ENCODE results near the gene ODC1.

ODC1 gene

DNA sequence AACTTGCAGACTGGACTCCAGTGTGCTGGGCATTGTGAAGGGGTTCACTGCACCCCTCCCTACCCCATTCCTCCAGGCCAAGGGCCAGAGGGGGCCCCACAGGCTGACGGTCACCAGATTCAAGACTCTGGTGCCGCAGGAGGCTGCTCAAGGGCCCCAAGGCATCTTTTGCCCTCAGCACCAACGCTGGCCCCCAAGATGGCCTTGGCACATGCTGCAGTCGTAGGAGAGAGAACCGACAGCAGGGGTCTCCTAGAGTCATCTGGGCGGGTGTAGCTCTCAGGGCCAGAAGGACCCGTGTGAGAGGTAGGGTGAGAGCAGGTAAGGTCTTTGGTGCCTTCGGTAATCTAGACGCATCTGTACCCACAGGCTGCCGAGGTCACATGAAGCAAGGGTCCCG lies 18.7 kb upstream of the ODC1 start:
- Histone ChIP-seq H3K4me3 (ENCODE audit: low read depth, low read length) (no peak overlapping the region), H3K36me3 (ENCODE audit: control insufficient read depth in 2 of 2, insufficient read depth in 1 of 2, low read length in 2 of 2) (no peaks in the 10 kb centered on the region), H3K4me1 (ENCODE audit: control insufficient read depth, insufficient read depth, low read length) (no peaks in the 10 kb centered on the region), H3K9me3 (ENCODE audit: control insufficient read depth, insufficient read depth, low read depth, low read length) (no peaks in the 10 kb centered on the region), H3K27ac (ENCODE audit: extremely low read depth, low read depth, low read length) (no peak overlapping the region)
- POLR2A ChIA-PET = no interaction called here
- CTCF ChIA-PET = interaction anchor here (0.6 kb wide), 1 partner anchor 16 kb away, joined by 3 read pairs; no protein-coding TSS in a partner anchor
- TF ChIP-seq, protein P1, sequence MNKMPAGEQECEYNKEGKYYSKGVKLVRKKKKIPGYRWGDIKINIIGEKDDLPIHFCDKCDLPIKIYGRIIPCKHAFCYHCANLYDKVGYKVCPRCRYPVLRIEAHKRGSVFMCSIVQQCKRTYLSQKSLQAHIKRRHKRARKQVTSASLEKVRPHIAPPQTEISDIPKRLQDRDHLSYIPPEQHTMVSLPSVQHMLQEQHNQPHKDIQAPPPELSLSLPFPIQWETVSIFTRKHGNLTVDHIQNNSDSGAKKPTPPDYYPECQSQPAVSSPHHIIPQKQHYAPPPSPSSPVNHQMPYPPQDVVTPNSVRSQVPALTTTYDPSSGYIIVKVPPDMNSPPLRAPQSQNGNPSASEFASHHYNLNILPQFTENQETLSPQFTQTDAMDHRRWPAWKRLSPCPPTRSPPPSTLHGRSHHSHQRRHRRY (tag by site-specific recombination; IDR thresholded peaks at IDR 0.05) = no peak
- no peak for TF ChIP-seq ZNF660 (tag by site-specific recombination; IDR thresholded peaks at IDR 0.05)
- TF ChIP-seq FEZF1 (tag by site-specific recombination; IDR thresholded peaks at IDR 0.05) = no peak
- TF ChIP-seq ZNF670 (tag by site-specific recombination; IDR thresholded peaks at IDR 0.05; ENCODE audit: low read depth) = no peak
- TF ChIP-seq ZNF175 (tag by site-specific recombination; IDR thresholded peaks at IDR 0.05) = no peak
- no peak for TF ChIP-seq BCL11B (tag by site-specific recombination; IDR thresholded peaks at IDR 0.05; ENCODE audit: low read depth)
- no peak for TF ChIP-seq ZBTB48 (tag by site-specific recombination; IDR thresholded peaks at IDR 0.05)
- no peak for TF ChIP-seq ZNF610 (tag by site-specific recombination; IDR thresholded peaks at IDR 0.05; ENCODE audit: borderline replicate concordance)
- no peak for TF ChIP-seq ZNF501 (tag by site-specific recombination; IDR thresholded peaks at IDR 0.05)
- no peak for TF ChIP-seq ZNF37A (tag by site-specific recombination; IDR thresholded peaks at IDR 0.05)
- TF ChIP-seq ZNF184 (tag by site-specific recombination; IDR thresholded peaks at IDR 0.05) = no peak
- TF ChIP-seq ZEB2 (tag by site-specific recombination; IDR thresholded peaks at IDR 0.05) = no peak
- TF ChIP-seq, protein P2, sequence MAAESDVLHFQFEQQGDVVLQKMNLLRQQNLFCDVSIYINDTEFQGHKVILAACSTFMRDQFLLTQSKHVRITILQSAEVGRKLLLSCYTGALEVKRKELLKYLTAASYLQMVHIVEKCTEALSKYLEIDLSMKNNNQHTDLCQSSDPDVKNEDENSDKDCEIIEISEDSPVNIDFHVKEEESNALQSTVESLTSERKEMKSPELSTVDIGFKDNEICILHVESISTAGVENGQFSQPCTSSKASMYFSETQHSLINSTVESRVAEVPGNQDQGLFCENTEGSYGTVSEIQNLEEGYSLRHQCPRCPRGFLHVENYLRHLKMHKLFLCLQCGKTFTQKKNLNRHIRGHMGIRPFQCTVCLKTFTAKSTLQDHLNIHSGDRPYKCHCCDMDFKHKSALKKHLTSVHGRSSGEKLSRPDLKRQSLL (tag by site-specific recombination; IDR thresholded peaks at IDR 0.05) = no peak
- no peak for TF ChIP-seq SALL2 (tag by site-specific recombination; IDR thresholded peaks at IDR 0.05; ENCODE audit: borderline replicate concordance)
- no peak for TF ChIP-seq ZFP41 (tag by site-specific recombination; IDR thresholded peaks at IDR 0.05; ENCODE audit: borderline replicate concordance)
- TF ChIP-seq ZNF112 (tag by site-specific recombination; IDR thresholded peaks at IDR 0.05) = no peak
- TF ChIP-seq, protein P3, sequence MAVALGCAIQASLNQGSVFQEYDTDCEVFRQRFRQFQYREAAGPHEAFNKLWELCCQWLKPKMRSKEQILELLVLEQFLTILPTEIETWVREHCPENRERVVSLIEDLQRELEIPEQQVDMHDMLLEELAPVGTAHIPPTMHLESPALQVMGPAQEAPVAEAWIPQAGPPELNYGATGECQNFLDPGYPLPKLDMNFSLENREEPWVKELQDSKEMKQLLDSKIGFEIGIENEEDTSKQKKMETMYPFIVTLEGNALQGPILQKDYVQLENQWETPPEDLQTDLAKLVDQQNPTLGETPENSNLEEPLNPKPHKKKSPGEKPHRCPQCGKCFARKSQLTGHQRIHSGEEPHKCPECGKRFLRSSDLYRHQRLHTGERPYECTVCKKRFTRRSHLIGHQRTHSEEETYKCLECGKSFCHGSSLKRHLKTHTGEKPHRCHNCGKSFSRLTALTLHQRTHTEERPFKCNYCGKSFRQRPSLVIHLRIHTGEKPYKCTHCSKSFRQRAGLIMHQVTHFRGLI (tag by site-specific recombination; IDR thresholded peaks at IDR 0.05) = no peak
- TF ChIP-seq ZNF658 (tag by site-specific recombination; IDR thresholded peaks at IDR 0.05) = no peak
- no peak for TF ChIP-seq ZNF274 (IDR thresholded peaks at IDR 0.05; ENCODE audit: low read length)
- TF ChIP-seq ZNF274 (tag by site-specific recombination; IDR thresholded peaks at IDR 0.05; ENCODE audit: borderline replicate concordance) = no peak

DNA sequence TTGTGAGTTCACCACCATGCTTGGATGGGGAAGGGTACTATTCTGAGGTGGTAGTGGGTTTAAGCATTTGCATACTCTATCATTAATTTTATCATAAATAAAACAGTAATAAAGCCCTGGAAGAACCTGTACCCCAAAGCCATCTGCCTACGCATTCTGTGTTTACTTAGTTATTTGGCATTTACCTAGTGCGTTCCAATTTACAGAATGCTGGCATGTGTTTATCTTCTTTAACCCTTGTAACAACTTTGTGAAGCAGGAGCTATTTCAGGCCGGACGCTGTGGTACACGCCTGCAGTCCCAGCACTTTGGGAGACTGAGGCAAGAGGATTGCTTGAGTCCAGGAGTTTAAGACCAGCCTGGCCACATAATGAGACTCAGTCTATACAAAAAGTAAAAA lies 17.8 kb upstream of the ODC1 start:
- H3K27ac ChIP-seq (ENCODE audit: extremely low read depth, low read depth, low read length) = no peak overlapping the region
- CTCF ChIA-PET = no interaction called here
- no peaks in the 10 kb centered on the region for H3K4me1 ChIP-seq (ENCODE audit: control insufficient read depth, insufficient read depth, low read length)
- no peak overlapping the region for H3K4me3 ChIP-seq (ENCODE audit: low read depth, low read length)
- H3K36me3 ChIP-seq (ENCODE audit: control insufficient read depth in 2 of 2, insufficient read depth in 1 of 2, low read length in 2 of 2) = no peaks in the 10 kb centered on the region
- H3K9me3 ChIP-seq (ENCODE audit: control insufficient read depth, insufficient read depth, low read depth, low read length) = no peaks in the 10 kb centered on the region
- POLR2A ChIA-PET = interaction anchor here (0.5 kb wide), 1 partner anchor 82 kb away, joined by 3 read pairs; no protein-coding TSS in a partner anchor
- TF ChIP-seq, protein P1 (tag by site-specific recombination; IDR thresholded peaks at IDR 0.05) = no peak
- no peak for TF ChIP-seq ZNF112 (tag by site-specific recombination; IDR thresholded peaks at IDR 0.05)
- no peak for TF ChIP-seq ZNF221 (tag by site-specific recombination; IDR thresholded peaks at IDR 0.05; ENCODE audit: borderline replicate concordance)
- TF ChIP-seq ZNF121 (tag by site-specific recombination; IDR thresholded peaks at IDR 0.05) = no peak
- no peak for TF ChIP-seq ZNF404 (tag by site-specific recombination; IDR thresholded peaks at IDR 0.05)
- TF ChIP-seq, protein P4, sequence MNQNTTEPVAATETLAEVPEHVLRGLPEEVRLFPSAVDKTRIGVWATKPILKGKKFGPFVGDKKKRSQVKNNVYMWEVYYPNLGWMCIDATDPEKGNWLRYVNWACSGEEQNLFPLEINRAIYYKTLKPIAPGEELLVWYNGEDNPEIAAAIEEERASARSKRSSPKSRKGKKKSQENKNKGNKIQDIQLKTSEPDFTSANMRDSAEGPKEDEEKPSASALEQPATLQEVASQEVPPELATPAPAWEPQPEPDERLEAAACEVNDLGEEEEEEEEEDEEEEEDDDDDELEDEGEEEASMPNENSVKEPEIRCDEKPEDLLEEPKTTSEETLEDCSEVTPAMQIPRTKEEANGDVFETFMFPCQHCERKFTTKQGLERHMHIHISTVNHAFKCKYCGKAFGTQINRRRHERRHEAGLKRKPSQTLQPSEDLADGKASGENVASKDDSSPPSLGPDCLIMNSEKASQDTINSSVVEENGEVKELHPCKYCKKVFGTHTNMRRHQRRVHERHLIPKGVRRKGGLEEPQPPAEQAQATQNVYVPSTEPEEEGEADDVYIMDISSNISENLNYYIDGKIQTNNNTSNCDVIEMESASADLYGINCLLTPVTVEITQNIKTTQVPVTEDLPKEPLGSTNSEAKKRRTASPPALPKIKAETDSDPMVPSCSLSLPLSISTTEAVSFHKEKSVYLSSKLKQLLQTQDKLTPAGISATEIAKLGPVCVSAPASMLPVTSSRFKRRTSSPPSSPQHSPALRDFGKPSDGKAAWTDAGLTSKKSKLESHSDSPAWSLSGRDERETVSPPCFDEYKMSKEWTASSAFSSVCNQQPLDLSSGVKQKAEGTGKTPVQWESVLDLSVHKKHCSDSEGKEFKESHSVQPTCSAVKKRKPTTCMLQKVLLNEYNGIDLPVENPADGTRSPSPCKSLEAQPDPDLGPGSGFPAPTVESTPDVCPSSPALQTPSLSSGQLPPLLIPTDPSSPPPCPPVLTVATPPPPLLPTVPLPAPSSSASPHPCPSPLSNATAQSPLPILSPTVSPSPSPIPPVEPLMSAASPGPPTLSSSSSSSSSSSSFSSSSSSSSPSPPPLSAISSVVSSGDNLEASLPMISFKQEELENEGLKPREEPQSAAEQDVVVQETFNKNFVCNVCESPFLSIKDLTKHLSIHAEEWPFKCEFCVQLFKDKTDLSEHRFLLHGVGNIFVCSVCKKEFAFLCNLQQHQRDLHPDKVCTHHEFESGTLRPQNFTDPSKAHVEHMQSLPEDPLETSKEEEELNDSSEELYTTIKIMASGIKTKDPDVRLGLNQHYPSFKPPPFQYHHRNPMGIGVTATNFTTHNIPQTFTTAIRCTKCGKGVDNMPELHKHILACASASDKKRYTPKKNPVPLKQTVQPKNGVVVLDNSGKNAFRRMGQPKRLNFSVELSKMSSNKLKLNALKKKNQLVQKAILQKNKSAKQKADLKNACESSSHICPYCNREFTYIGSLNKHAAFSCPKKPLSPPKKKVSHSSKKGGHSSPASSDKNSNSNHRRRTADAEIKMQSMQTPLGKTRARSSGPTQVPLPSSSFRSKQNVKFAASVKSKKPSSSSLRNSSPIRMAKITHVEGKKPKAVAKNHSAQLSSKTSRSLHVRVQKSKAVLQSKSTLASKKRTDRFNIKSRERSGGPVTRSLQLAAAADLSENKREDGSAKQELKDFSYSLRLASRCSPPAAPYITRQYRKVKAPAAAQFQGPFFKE (tag by site-specific recombination; IDR thresholded peaks at IDR 0.05; ENCODE audit: borderline replicate concordance) = no peak
- TF ChIP-seq GLI2 (tag by site-specific recombination; IDR thresholded peaks at IDR 0.05; ENCODE audit: borderline replicate concordance, low read depth) = no peak
- TF ChIP-seq SP7 (tag by site-specific recombination; IDR thresholded peaks at IDR 0.05) = no peak
